Measurements from ENCODE around the gene GLT8D2. TPM values are rescaled to one million over a fixed set of nuclear protein-coding genes. Genes with fewer than 3 reads are reported as not detected.

Gene GLT8D2
- polyA plus RNA-seq, 2 donors, result 1.4 to 1.6 TPM

- 84 to 90% methylated on average over 5 of the region's 5 CpGs for WGBS, 2 donors
- H3K9me3 ChIP-seq (ENCODE audit: control insufficient read depth in 2 of 2, insufficient read depth in 1 of 2, low read depth in 1 of 2, low read length in 1 of 2), result no peaks in the 10 kb centered on the region
Observed at GRCh38 chr12:103996595-103996994, 53.4 kb downstream of the GLT8D2 start.

GRCh38 chr12:103994235-103994634, 55.8 kb downstream of the GLT8D2 start:
- no peaks in the 10 kb centered on the region for H3K4me1 ChIP-seq (ENCODE audit: control insufficient read depth in 2 of 2, insufficient read depth in 2 of 2, low read length in 1 of 2)
- no peak overlapping the region for H3K27ac ChIP-seq (ENCODE audit: low read depth in 2 of 2, low read length in 1 of 2)
- H3K4me3 ChIP-seq (ENCODE audit: low read depth in 1 of 2, low read length in 2 of 2), result no peak overlapping the region
- 89 to 90% methylated on average over 4 of the region's 4 CpGs for WGBS, 2 donors
- H3K9me3 ChIP-seq (ENCODE audit: control insufficient read depth in 2 of 2, insufficient read depth in 1 of 2, low read depth in 1 of 2, low read length in 1 of 2), result no peaks in the 10 kb centered on the region
- no peaks in the 10 kb centered on the region for H3K36me3 ChIP-seq (ENCODE audit: control insufficient read depth in 2 of 2, insufficient read depth in 2 of 2, low read length in 1 of 2)
- no peaks in the 10 kb centered on the region for H3K27me3 ChIP-seq (ENCODE audit: control insufficient read depth in 1 of 2, insufficient read depth in 2 of 2, low read length in 2 of 2)

More at GRCh38 chr12:103996595-103996994, 53.4 kb downstream of the GLT8D2 start:
- Histone ChIP-seq H3K27ac (ENCODE audit: low read depth in 2 of 2, low read length in 1 of 2) (no peak overlapping the region), H3K27me3 (ENCODE audit: control insufficient read depth in 1 of 2, insufficient read depth in 2 of 2, low read length in 2 of 2) (no peaks in the 10 kb centered on the region), H3K4me3 (ENCODE audit: low read depth in 1 of 2, low read length in 2 of 2) (no peak overlapping the region), H3K36me3 (ENCODE audit: control insufficient read depth in 2 of 2, insufficient read depth in 2 of 2, low read length in 1 of 2) (no peaks in the 10 kb centered on the region), H3K4me1 (ENCODE audit: control insufficient read depth in 2 of 2, insufficient read depth in 2 of 2, low read length in 1 of 2) (no peaks in the 10 kb centered on the region)

GRCh38 chr12:103986829-103987228, 63.2 kb downstream of the GLT8D2 start:
- Histone ChIP-seq H3K27me3 (ENCODE audit: control insufficient read depth in 1 of 2, insufficient read depth in 2 of 2, low read length in 2 of 2) (no peaks in the 10 kb centered on the region), H3K36me3 (ENCODE audit: control insufficient read depth in 2 of 2, insufficient read depth in 2 of 2, low read length in 1 of 2) (peaks cover 0 to 4% of the 10 kb centered on the region in 2 donors), H3K4me1 (ENCODE audit: control insufficient read depth in 2 of 2, insufficient read depth in 2 of 2, low read length in 1 of 2) (no peaks in the 10 kb centered on the region), H3K27ac (ENCODE audit: low read depth in 2 of 2, low read length in 1 of 2) (no peak overlapping the region), H3K9me3 (ENCODE audit: control insufficient read depth in 2 of 2, insufficient read depth in 1 of 2, low read depth in 1 of 2, low read length in 1 of 2) (no peaks in the 10 kb centered on the region), H3K4me3 (ENCODE audit: low read depth in 1 of 2, low read length in 2 of 2) (no peak overlapping the region)
- WGBS, 2 donors, result 77 to 89% methylated on average over 2 of the region's 2 CpGs

- Histone ChIP-seq H3K4me1 (ENCODE audit: control insufficient read depth in 2 of 2, insufficient read depth in 2 of 2, low read length in 1 of 2) (no peaks in the 10 kb centered on the region), H3K9me3 (ENCODE audit: control insufficient read depth in 2 of 2, insufficient read depth in 1 of 2, low read depth in 1 of 2, low read length in 1 of 2) (no peaks in the 10 kb centered on the region), H3K4me3 (ENCODE audit: low read depth in 1 of 2, low read length in 2 of 2) (no peak overlapping the region), H3K36me3 (ENCODE audit: control insufficient read depth in 2 of 2, insufficient read depth in 2 of 2, low read length in 1 of 2) (peaks cover 7% of the 10 kb centered on the region in 2 donors), H3K27ac (ENCODE audit: low read depth in 2 of 2, low read length in 1 of 2) (no peak overlapping the region), H3K27me3 (ENCODE audit: control insufficient read depth in 1 of 2, insufficient read depth in 2 of 2, low read length in 2 of 2) (no peaks in the 10 kb centered on the region)
- WGBS, 2 donors, result 90 to 93% methylated on average over 4 of the region's 4 CpGs
Observed at GRCh38 chr12:103978384-103978982, 71.5 kb downstream of the GLT8D2 start.

GRCh38 chr12:103975368-103975767, 74.6 kb downstream of the GLT8D2 start:
- WGBS, 2 donors, result 87 to 92% methylated on average over 2 of the region's 2 CpGs
- Histone ChIP-seq H3K4me3 (ENCODE audit: low read depth in 1 of 2, low read length in 2 of 2) (no peak overlapping the region), H3K27ac (ENCODE audit: low read depth in 2 of 2, low read length in 1 of 2) (no peak overlapping the region), H3K4me1 (ENCODE audit: control insufficient read depth in 2 of 2, insufficient read depth in 2 of 2, low read length in 1 of 2) (no peaks in the 10 kb centered on the region), H3K36me3 (ENCODE audit: control insufficient read depth in 2 of 2, insufficient read depth in 2 of 2, low read length in 1 of 2) (peaks cover 7% of the 10 kb centered on the region in 2 donors), H3K9me3 (ENCODE audit: control insufficient read depth in 2 of 2, insufficient read depth in 1 of 2, low read depth in 1 of 2, low read length in 1 of 2) (no peaks in the 10 kb centered on the region), H3K27me3 (ENCODE audit: control insufficient read depth in 1 of 2, insufficient read depth in 2 of 2, low read length in 2 of 2) (no peaks in the 10 kb centered on the region)

GRCh38 chr12:103973909-103974308, 76.1 kb downstream of the GLT8D2 start:
- H3K27ac ChIP-seq (ENCODE audit: low read depth in 2 of 2, low read length in 1 of 2), result no peak overlapping the region
- peaks cover 7% of the 10 kb centered on the region in 2 donors for H3K36me3 ChIP-seq (ENCODE audit: control insufficient read depth in 2 of 2, insufficient read depth in 2 of 2, low read length in 1 of 2)
- H3K9me3 ChIP-seq (ENCODE audit: control insufficient read depth in 2 of 2, insufficient read depth in 1 of 2, low read depth in 1 of 2, low read length in 1 of 2), result no peaks in the 10 kb centered on the region
- H3K27me3 ChIP-seq (ENCODE audit: control insufficient read depth in 1 of 2, insufficient read depth in 2 of 2, low read length in 2 of 2), result no peaks in the 10 kb centered on the region
- no peak overlapping the region for H3K4me3 ChIP-seq (ENCODE audit: low read depth in 1 of 2, low read length in 2 of 2)
- H3K4me1 ChIP-seq (ENCODE audit: control insufficient read depth in 2 of 2, insufficient read depth in 2 of 2, low read length in 1 of 2), result no peaks in the 10 kb centered on the region
- 74 to 85% methylated on average over 2 of the region's 2 CpGs for WGBS, 2 donors

GRCh38 chr12:103969391-103969790, 80.6 kb downstream of the GLT8D2 start:
- H3K4me1 ChIP-seq (ENCODE audit: control insufficient read depth in 2 of 2, insufficient read depth in 2 of 2, low read length in 1 of 2), result peaks cover 0 to 2% of the 10 kb centered on the region in 2 donors
- 51 to 54% methylated on average over 2 of the region's 2 CpGs for WGBS, 2 donors

GRCh38 chr12:103966736-103967135, 83.3 kb downstream of the GLT8D2 start:
- Histone ChIP-seq H3K4me1 (ENCODE audit: control insufficient read depth in 2 of 2, insufficient read depth in 2 of 2, low read length in 1 of 2) (peaks cover 0 to 4% of the 10 kb centered on the region in 2 donors), H3K9me3 (ENCODE audit: control insufficient read depth in 2 of 2, insufficient read depth in 1 of 2, low read depth in 1 of 2, low read length in 1 of 2) (no peaks in the 10 kb centered on the region), H3K36me3 (ENCODE audit: control insufficient read depth in 2 of 2, insufficient read depth in 2 of 2, low read length in 1 of 2) (no peaks in the 10 kb centered on the region), H3K27ac (ENCODE audit: low read depth in 2 of 2, low read length in 1 of 2) (no peak overlapping the region), H3K4me3 (ENCODE audit: low read depth in 1 of 2, low read length in 2 of 2) (peak overlapping the region in 1 of 2 donors; percentile 87), H3K27me3 (ENCODE audit: control insufficient read depth in 1 of 2, insufficient read depth in 2 of 2, low read length in 2 of 2) (no peaks in the 10 kb centered on the region)
- 15% methylated on average over 1 of the region's 1 CpG for WGBS, 2 donors

More at GRCh38 chr12:103969391-103969790, 80.6 kb downstream of the GLT8D2 start:
- no peak overlapping the region for H3K4me3 ChIP-seq (ENCODE audit: low read depth in 1 of 2, low read length in 2 of 2)
- no peaks in the 10 kb centered on the region for H3K9me3 ChIP-seq (ENCODE audit: control insufficient read depth in 2 of 2, insufficient read depth in 1 of 2, low read depth in 1 of 2, low read length in 1 of 2)
- H3K27me3 ChIP-seq (ENCODE audit: control insufficient read depth in 1 of 2, insufficient read depth in 2 of 2, low read length in 2 of 2), result no peaks in the 10 kb centered on the region
- H3K27ac ChIP-seq (ENCODE audit: low read depth in 2 of 2, low read length in 1 of 2), result no peak overlapping the region
- H3K36me3 ChIP-seq (ENCODE audit: control insufficient read depth in 2 of 2, insufficient read depth in 2 of 2, low read length in 1 of 2), result no peaks in the 10 kb centered on the region

GRCh38 chr12:103965590-103966504, 84.1 kb downstream of the GLT8D2 start, which contains the start of gene TDG:
Gene TDG (plus strand): TSS chr12:103965872. CDS start chr12:103966038, 166 bp downstream.
- no peaks in the 10 kb centered on the region for H3K36me3 ChIP-seq (ENCODE audit: control insufficient read depth in 2 of 2, insufficient read depth in 2 of 2, low read length in 1 of 2)
- H3K27me3 ChIP-seq (ENCODE audit: control insufficient read depth in 1 of 2, insufficient read depth in 2 of 2, low read length in 2 of 2), result no peaks in the 10 kb centered on the region
- no peaks in the 10 kb centered on the region for H3K9me3 ChIP-seq (ENCODE audit: control insufficient read depth in 2 of 2, insufficient read depth in 1 of 2, low read depth in 1 of 2, low read length in 1 of 2)
- H3K4me3 ChIP-seq (ENCODE audit: low read depth in 1 of 2, low read length in 2 of 2), result peak within 1 kb of the TSS; percentile 83 to 87
- WGBS, 2 donors, result 6 to 7% methylated on average over 59 to 64 of the region's 64 CpGs
- peaks cover 0 to 4% of the 10 kb centered on the region in 2 donors for H3K4me1 ChIP-seq (ENCODE audit: control insufficient read depth in 2 of 2, insufficient read depth in 2 of 2, low read length in 1 of 2)
- H3K27ac ChIP-seq (ENCODE audit: low read depth in 2 of 2, low read length in 1 of 2), result peak within 1 kb of the TSS; percentile 90 to 97
